GM12874 (cell line): Measurements from ENCODE around the gene ANO3.

Experiments used
- CTCF ChIP-seq: IDR thresholded peaks from 2 replicates; pipeline ENCODE4 v1.5.1; 2011; ENCODE audit warnings: low read depth, mild to moderate bottlenecking, control low read depth, low read length, moderate library complexity; ENCODE audit not compliant: insufficient read depth

The ANO3 gene

GRCh38 chr11:26700574-26701235 is 368.8 kb downstream of the ANO3 start:
- no peak for TF ChIP-seq CTCF

- no peak for TF ChIP-seq CTCF
These were observed 370.5 kb downstream of the ANO3 start for GRCh38 chr11:26702406-26702805.

GRCh38 chr11:26703411-26704191 is 371.7 kb downstream of the ANO3 start:
- no peak for TF ChIP-seq CTCF

GRCh38 chr11:26704249-26704648 is 372.3 kb downstream of the ANO3 start:
- no peak for TF ChIP-seq CTCF

GRCh38 chr11:26706181-26706580 is 374.3 kb downstream of the ANO3 start:
- TF ChIP-seq CTCF: no peak

GRCh38 chr11:26708736-26709456 is 377.0 kb downstream of the ANO3 start:
- no peak for TF ChIP-seq CTCF

- no peak for TF ChIP-seq CTCF
These were observed 378.6 kb downstream of the ANO3 start for GRCh38 chr11:26710489-26710888.
